A673 (cell line): ENCODE results near the gene AARS2.

Experiments used
- CTCF ChIP-seq: fragments of 300-800, 200-600 bp; sonication (generic); conservative IDR thresholded peaks from 2 replicates; pipeline ENCODE4 v1.5.1; 2017; ENCODE audit warnings: low read depth, mild to moderate bottlenecking, antibody characterized with exemption, low read length, moderate library complexity, mixed read lengths
- EZH2 ChIP-seq: fragments of 200-600 bp; sonication (generic); IDR thresholded peaks from 2 replicates; pipeline ENCODE4 v1.6.1; 2017; ENCODE audit warnings: borderline replicate concordance, low read depth, mild to moderate bottlenecking, mixed read lengths, antibody characterized with exemption, low read length; ENCODE audit not compliant: poor library complexity, severe bottlenecking

DNA sequence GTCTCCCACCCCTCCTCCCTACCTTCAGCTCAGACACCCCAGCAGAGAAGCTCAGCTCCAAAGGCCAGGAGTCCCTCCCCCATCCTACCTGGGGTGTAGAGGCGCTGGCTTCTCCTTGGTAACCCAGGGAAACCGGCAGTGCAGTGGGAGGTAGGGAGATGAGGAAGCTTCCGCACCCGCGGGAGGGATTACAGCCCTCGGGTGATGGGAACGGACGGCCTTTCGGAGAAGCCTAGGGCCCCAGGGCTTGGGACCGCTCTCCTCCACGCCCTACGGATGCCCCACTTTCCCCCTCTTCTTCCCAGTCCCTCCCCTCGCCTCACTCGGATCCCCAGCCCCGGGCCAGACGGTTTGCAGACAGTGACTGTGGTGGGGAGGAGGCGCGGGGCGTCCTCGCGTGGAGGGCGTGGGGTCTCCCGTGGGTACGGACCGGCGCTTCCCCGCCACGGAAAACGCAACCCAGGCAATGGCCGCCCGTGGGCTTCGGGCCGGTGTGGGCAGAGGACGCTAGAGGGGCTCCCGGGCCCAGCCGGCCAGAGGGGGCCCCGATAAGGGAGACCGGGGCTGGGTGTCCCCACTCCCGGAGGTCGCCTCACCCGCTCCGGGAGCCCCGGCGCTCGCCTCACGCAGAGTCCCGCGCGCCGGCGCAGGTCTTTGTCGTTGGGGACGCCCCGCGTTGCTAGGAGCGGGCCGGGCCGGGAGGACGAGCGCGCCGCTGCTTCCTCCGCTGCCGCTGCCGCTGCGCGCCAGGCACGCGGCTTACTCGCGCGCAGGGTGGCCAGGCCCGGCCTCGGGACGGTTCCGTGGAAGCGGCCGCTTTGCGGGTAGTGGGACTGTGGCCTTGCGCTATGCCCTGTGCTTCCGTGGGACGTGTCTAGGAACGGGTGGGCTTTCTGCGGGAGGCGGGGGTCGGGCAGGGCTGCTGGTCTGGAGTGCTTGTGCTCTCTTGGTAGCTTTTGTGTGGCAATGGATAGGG lies 15.8 kb downstream of the AARS2 start:
- TF ChIP-seq CTCF (no peak), EZH2 (no peak)
